ENCODE data around the gene SHQ1.
A peak's percentile ranks its signal among the peaks of the same experiment; 100 is the strongest.

Gene SHQ1

DNA sequence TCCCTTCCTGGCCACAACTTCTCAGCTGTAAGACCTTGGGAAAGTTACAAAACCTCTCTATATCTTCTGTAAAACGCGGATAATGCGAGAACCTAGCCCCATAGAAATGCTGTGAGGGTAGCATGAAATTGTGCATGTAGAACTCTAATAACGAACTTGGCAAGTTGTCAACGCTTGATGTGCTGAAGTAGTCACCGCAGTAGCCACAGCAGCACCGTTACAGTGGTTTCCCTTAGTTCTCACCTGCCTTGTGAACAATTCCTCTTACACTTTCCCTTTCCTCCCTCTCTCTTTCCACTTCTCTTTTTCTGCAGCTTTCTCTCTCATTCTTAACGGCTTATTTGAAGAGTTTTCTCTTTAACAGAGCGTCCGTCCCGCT, 447 bp upstream of the SHQ1 start:
- no CpG with 5 or more reads among the region's 11 CpGs for WGBS (ENCODE audit: insufficient coverage, insufficient read length)

DNA sequence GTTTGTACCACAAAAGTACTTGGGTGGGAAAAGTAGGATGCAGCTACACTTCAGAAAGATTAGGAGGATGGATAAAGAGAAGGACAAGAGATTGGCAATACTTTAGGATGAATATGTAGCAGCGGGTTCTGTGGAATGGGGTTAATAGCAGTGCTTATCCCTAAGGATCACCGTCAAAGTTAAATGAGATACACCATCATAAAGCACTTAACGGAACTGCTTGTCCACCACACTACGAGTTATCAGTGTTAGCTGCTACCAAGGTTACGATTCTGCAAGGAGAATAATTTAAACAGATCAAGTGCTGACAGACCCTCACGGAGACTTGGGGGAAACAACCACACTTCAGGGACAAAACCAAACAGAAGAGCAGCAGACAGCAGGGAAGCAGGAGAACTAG, 963 bp downstream of the SHQ1 start:
- H3K27ac ChIP-seq (ENCODE audit: low read length): no peak overlapping the region
- H3K4me1 ChIP-seq (ENCODE audit: control insufficient read depth, insufficient read depth, low read length): no peaks in the 10 kb centered on the region; the same call in none of the 2 replicates
- peak overlapping the region; percentile 95; the same call in 1 of the 2 replicates for H3K4me3 ChIP-seq (ENCODE audit: low read length)
- no peak for DNase-seq (ENCODE audit: low read depth, low spot score)
- peaks cover 5% of the 10 kb centered on the region; the same call in 1 of the 2 replicates for H3K27me3 ChIP-seq (ENCODE audit: control insufficient read depth, insufficient read depth, low read length)
- no CpG with 5 or more reads among the region's 6 CpGs for WGBS (ENCODE audit: insufficient coverage, insufficient read length)
- no peaks in the 10 kb centered on the region for H3K9me3 ChIP-seq (ENCODE audit: control insufficient read depth, insufficient read depth, low read length)
- no peaks in the 10 kb centered on the region for H3K36me3 ChIP-seq (ENCODE audit: control insufficient read depth, insufficient read depth, low read length)

More for the DNA sequence above, 447 bp upstream of the SHQ1 start:
- Histone ChIP-seq H3K36me3 (ENCODE audit: control insufficient read depth, insufficient read depth, low read length) (no peaks in the 10 kb centered on the region), H3K27ac (ENCODE audit: low read length) (no peak overlapping the region), H3K9me3 (ENCODE audit: control insufficient read depth, insufficient read depth, low read length) (no peaks in the 10 kb centered on the region), H3K27me3 (ENCODE audit: control insufficient read depth, insufficient read depth, low read length) (peaks cover 5% of the 10 kb centered on the region; the same call in 1 of the 2 replicates), H3K4me3 (ENCODE audit: low read length) (peak overlapping the region; percentile 95; the same call in 1 of the 2 replicates), H3K4me1 (ENCODE audit: control insufficient read depth, insufficient read depth, low read length) (no peaks in the 10 kb centered on the region; the same call in none of the 2 replicates)
- DNase-seq (ENCODE audit: low read depth, low spot score): no peak

DNA sequence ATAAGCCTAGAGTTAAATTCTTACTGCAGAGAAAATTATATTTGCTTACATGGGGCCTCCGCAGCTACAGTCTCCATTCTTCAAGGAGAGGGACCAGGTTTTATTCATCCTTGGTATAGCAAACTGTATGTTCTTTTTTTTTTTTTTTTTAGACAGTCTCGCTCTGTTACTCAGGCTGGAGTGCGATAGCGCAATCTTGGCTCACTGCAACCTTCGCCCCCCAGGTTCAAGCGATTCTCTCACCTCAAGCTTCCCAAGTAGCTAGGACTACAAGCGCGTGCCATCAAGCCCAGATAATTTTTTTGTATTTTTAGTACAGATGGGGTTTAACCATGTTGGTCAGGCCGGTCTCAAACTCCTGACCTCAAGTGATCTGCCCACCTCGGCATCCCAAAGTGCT, 2.1 kb downstream of the SHQ1 start:
- H3K4me1 ChIP-seq (ENCODE audit: control insufficient read depth, insufficient read depth, low read length): no peaks in the 10 kb centered on the region; the same call in none of the 2 replicates
- peaks cover 5% of the 10 kb centered on the region; the same call in 1 of the 2 replicates for H3K27me3 ChIP-seq (ENCODE audit: control insufficient read depth, insufficient read depth, low read length)
- no peak overlapping the region for H3K27ac ChIP-seq (ENCODE audit: low read length)
- H3K36me3 ChIP-seq (ENCODE audit: control insufficient read depth, insufficient read depth, low read length): peaks cover 4% of the 10 kb centered on the region; the same call in 1 of the 2 replicates
- DNase-seq (ENCODE audit: low read depth, low spot score): no peak
- no CpG with 5 or more reads among the region's 10 CpGs for WGBS (ENCODE audit: insufficient coverage, insufficient read length)
- H3K4me3 ChIP-seq (ENCODE audit: low read length): no peak overlapping the region
- no peaks in the 10 kb centered on the region; the same call in 1 of the 2 replicates for H3K9me3 ChIP-seq (ENCODE audit: control insufficient read depth, insufficient read depth, low read length)

DNA sequence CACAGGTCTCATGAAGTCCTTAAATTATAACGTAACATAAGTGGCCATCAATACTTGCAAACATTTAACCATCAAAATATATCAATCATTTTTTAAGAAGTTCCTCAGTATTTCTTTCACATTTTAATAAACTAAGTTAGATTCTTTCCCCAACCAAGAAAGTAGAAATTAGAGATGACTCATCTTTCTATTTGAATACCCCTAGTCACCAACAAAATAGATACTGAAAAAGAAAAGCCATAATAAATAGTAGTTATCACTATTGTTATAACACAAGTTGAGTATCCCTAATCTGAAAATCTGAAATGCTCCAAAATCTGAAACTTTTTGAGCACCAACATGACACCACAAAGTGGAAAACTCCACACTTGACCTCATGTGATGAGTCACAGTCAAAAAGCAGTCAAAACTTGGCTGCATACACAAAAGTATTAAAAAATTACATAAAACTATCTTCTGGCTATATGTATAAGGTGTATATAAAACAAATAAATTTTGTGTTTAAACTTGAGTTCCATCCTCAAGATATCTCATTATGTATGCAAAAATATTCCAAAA, 3.7 kb downstream of the SHQ1 start:
- 100% methylated on average over 1 of the region's 1 CpG for WGBS (ENCODE audit: insufficient coverage, insufficient read length)
- no peak overlapping the region for H3K4me3 ChIP-seq (ENCODE audit: low read length)
- no peak overlapping the region for H3K27ac ChIP-seq (ENCODE audit: low read length)
- no peak for DNase-seq (ENCODE audit: low read depth, low spot score)
- H3K9me3 ChIP-seq (ENCODE audit: control insufficient read depth, insufficient read depth, low read length): no peaks in the 10 kb centered on the region; the same call in 1 of the 2 replicates
- no peaks in the 10 kb centered on the region; the same call in none of the 2 replicates for H3K4me1 ChIP-seq (ENCODE audit: control insufficient read depth, insufficient read depth, low read length)
- H3K27me3 ChIP-seq (ENCODE audit: control insufficient read depth, insufficient read depth, low read length): peaks cover 5% of the 10 kb centered on the region; the same call in 1 of the 2 replicates
- peaks cover 4% of the 10 kb centered on the region; the same call in 1 of the 2 replicates for H3K36me3 ChIP-seq (ENCODE audit: control insufficient read depth, insufficient read depth, low read length)

DNA sequence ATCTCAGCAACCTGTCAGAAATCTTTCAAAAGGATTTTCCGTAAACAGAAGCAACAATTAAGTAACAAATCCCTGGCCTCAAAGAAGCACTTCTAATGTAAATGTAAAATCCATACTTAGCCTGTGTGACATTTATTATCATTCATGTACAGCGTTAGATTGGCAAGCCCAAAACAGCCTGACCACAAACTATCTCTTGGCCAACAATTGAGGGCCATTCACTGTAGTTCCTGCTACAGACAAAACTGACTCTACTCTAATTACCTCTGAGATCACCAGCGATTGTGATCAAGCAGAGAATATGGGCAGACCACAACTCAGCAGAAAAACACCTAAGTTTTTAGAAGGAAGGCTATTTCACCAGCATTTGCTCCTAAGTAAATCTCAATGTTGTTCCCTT, 9.2 kb downstream of the SHQ1 start:
- H3K4me3 ChIP-seq (ENCODE audit: low read length): no peak overlapping the region
- H3K36me3 ChIP-seq (ENCODE audit: control insufficient read depth, insufficient read depth, low read length): peaks cover 6% of the 10 kb centered on the region; the same call in 1 of the 2 replicates
- WGBS (ENCODE audit: insufficient coverage, insufficient read length): no CpG with 5 or more reads among the region's 3 CpGs
- H3K27me3 ChIP-seq (ENCODE audit: control insufficient read depth, insufficient read depth, low read length): no peaks in the 10 kb centered on the region
- no peaks in the 10 kb centered on the region; the same call in 1 of the 2 replicates for H3K4me1 ChIP-seq (ENCODE audit: control insufficient read depth, insufficient read depth, low read length)
- no peak for DNase-seq (ENCODE audit: low read depth, low spot score)
- H3K27ac ChIP-seq (ENCODE audit: low read length): no peak overlapping the region
- H3K9me3 ChIP-seq (ENCODE audit: control insufficient read depth, insufficient read depth, low read length): no peaks in the 10 kb centered on the region; the same call in 1 of the 2 replicates

DNA sequence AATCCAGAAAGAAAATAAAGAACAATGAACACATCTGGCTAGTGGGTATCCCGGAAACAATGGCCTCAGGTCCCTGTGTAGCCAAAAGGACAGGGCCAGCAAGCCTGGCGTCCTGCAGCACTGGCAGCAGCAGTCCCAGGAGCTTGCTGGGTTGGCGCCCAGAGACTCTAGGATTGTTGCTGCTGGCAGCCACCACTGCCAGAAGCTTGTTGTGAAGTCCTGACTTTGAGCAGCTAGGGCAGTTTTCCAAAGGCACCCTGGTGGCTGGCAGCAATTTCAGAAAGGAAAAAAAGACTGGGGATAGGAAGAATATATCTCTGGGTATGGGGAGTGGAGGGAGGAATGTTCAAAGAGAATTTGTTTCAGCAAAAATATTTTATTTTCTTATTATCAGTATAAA, 11.3 kb downstream of the SHQ1 start:
- H3K27ac ChIP-seq (ENCODE audit: low read length): no peak overlapping the region
- no CpG with 5 or more reads among the region's 3 CpGs for WGBS (ENCODE audit: insufficient coverage, insufficient read length)
- no peaks in the 10 kb centered on the region for H3K27me3 ChIP-seq (ENCODE audit: control insufficient read depth, insufficient read depth, low read length)
- no peak for DNase-seq (ENCODE audit: low read depth, low spot score)
- H3K9me3 ChIP-seq (ENCODE audit: control insufficient read depth, insufficient read depth, low read length): no peaks in the 10 kb centered on the region; the same call in 1 of the 2 replicates
- H3K4me3 ChIP-seq (ENCODE audit: low read length): no peak overlapping the region
- H3K36me3 ChIP-seq (ENCODE audit: control insufficient read depth, insufficient read depth, low read length): peaks cover 6% of the 10 kb centered on the region; the same call in 1 of the 2 replicates
- H3K4me1 ChIP-seq (ENCODE audit: control insufficient read depth, insufficient read depth, low read length): no peaks in the 10 kb centered on the region; the same call in 1 of the 2 replicates

DNA sequence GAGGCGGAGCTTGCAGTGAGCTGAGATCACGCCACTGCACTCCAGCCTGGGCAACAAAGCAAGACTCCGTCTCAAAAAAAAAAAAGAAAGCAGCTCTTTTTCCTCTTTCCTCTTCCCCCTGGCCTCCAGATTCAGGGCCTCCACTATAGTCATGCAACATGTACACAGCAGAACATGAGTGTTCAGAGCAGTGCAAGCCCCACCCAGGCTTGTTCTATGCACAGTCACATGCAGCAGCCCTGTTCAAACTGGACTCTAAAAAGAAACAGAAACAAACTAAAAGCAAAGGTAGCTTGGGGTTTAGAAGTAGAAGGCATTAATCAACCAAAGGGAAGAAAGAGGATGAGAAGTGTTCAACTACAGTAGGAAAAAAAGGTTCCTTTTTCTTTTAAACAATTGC, 11.8 kb downstream of the SHQ1 start:
- no peaks in the 10 kb centered on the region for H3K27me3 ChIP-seq (ENCODE audit: control insufficient read depth, insufficient read depth, low read length)
- no peak overlapping the region for H3K27ac ChIP-seq (ENCODE audit: low read length)
- H3K9me3 ChIP-seq (ENCODE audit: control insufficient read depth, insufficient read depth, low read length): no peaks in the 10 kb centered on the region
- no peaks in the 10 kb centered on the region; the same call in 1 of the 2 replicates for H3K4me1 ChIP-seq (ENCODE audit: control insufficient read depth, insufficient read depth, low read length)
- DNase-seq (ENCODE audit: low read depth, low spot score): no peak
- no CpG with 5 or more reads among the region's 3 CpGs for WGBS (ENCODE audit: insufficient coverage, insufficient read length)
- H3K4me3 ChIP-seq (ENCODE audit: low read length): no peak overlapping the region
- H3K36me3 ChIP-seq (ENCODE audit: control insufficient read depth, insufficient read depth, low read length): 0 out of 2 replicates have a peak, but pooled peaks cover 2% of the 10 kb centered on the region

DNA sequence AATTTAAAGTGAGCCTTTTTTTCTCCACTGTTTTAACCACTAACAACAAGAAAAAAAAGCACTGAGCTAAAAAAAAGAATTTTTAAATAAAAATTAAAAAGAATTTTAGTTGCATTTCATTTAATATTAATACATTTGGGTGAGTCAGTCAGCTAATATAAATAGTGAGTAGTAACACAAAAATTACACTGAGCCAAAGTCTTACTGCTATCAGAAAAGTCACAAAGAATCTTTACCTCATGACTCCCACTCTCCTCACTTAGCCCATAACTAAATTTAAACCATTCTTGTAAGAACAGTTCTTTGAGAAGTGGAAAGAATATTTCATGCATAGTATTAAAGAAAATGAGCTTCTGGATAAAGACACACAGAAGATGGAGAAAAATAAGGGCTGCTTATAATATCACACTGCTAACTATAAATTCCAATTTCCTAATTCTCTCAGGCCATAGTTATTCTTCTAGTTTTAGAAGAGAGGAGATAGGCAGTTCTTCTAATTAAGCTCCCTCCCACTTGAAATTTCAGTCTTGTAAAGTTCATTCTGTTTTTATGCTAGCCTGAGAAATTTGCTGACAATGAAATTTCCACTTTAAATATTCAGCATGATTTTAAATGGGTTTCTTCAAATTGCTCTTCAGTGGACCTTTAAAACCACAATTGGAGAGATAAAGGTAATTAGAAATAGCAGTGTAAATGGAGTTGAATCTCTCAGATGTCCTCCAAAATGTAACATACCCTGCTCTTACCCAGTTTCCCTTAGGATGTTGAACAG, 17.6 kb downstream of the SHQ1 start:
- no peaks in the 10 kb centered on the region; the same call in 1 of the 2 replicates for H3K36me3 ChIP-seq (ENCODE audit: control insufficient read depth, insufficient read depth, low read length)
- no peaks in the 10 kb centered on the region for H3K4me1 ChIP-seq (ENCODE audit: control insufficient read depth, insufficient read depth, low read length)
- no peak for DNase-seq (ENCODE audit: low read depth, low spot score)
- H3K9me3 ChIP-seq (ENCODE audit: control insufficient read depth, insufficient read depth, low read length): no peaks in the 10 kb centered on the region
- H3K27ac ChIP-seq (ENCODE audit: low read length): no peak overlapping the region
- no peak overlapping the region for H3K4me3 ChIP-seq (ENCODE audit: low read length)
- no peaks in the 10 kb centered on the region for H3K27me3 ChIP-seq (ENCODE audit: control insufficient read depth, insufficient read depth, low read length)

DNA sequence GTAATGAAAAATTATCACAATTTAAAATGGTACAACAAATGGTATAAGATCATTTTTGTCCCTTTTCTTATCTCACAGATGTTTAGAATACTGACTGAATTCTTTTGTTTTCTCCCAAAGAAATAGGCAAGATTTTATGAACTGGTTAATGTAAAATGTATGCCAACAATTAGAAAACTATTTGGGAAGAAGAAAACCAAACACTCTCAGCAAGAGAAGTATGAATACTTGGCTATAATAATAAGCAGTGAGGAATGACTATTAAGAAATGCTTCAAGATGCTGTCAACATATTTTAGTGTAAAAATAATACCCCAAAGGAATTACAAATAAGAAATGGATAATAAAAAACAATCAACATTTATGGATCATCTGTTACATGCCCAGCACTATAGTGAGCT, 18.5 kb downstream of the SHQ1 start:
- Histone ChIP-seq H3K4me1 (ENCODE audit: control insufficient read depth, insufficient read depth, low read length) (no peaks in the 10 kb centered on the region), H3K9me3 (ENCODE audit: control insufficient read depth, insufficient read depth, low read length) (no peaks in the 10 kb centered on the region), H3K27ac (ENCODE audit: low read length) (no peak overlapping the region), H3K4me3 (ENCODE audit: low read length) (no peak overlapping the region), H3K36me3 (ENCODE audit: control insufficient read depth, insufficient read depth, low read length) (no peaks in the 10 kb centered on the region; the same call in 1 of the 2 replicates), H3K27me3 (ENCODE audit: control insufficient read depth, insufficient read depth, low read length) (no peaks in the 10 kb centered on the region)
- no peak for DNase-seq (ENCODE audit: low read depth, low spot score)

DNA sequence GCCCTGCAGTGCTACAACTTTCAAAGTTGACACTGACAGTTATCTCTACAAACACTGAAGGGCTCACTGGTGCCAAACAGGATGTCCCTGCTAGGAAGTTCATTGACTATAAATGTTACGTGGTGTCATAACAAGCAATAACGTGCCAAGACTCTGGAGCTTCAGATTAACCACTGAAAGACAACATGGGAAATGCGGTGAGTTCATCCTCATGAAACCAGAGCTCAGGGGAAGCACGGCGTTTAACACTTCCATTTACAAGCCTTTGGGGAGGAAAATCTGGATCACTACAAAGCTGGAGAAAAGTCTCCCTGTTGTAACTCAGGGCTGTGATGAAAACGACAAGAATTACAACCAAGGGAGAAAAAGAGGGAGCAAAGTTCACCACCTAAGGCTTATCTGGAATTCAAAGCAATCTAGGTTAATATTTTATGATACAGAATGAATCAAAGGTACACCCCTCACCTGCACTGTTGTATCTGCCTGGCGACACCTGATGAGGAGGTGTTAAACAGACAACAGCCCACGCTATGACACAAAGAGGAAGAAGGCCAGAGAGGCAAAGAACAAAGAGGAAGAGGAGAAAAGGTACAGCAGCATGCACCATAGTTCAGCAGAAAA, 27.0 kb downstream of the SHQ1 start:
- no peak overlapping the region for H3K27ac ChIP-seq (ENCODE audit: low read length)
- no CpG with 5 or more reads among the region's 8 CpGs for WGBS (ENCODE audit: insufficient coverage, insufficient read length)
- no peaks in the 10 kb centered on the region for H3K9me3 ChIP-seq (ENCODE audit: control insufficient read depth, insufficient read depth, low read length)
- no peaks in the 10 kb centered on the region; the same call in 1 of the 2 replicates for H3K4me1 ChIP-seq (ENCODE audit: control insufficient read depth, insufficient read depth, low read length)
- DNase-seq (ENCODE audit: low read depth, low spot score): no peak
- H3K27me3 ChIP-seq (ENCODE audit: control insufficient read depth, insufficient read depth, low read length): no peaks in the 10 kb centered on the region
- H3K4me3 ChIP-seq (ENCODE audit: low read length): no peak overlapping the region
- peaks cover 2% of the 10 kb centered on the region; the same call in 1 of the 2 replicates for H3K36me3 ChIP-seq (ENCODE audit: control insufficient read depth, insufficient read depth, low read length)
